WTC11 (cell line): Measurements from ENCODE around the gene EDIL3. TPM values are rescaled to one million over a fixed set of nuclear protein-coding genes. Genes with fewer than 3 reads are reported as not detected.
A peak's percentile ranks its signal among the peaks of the same experiment; 100 is the strongest.

Experiments used
- ATAC-seq: fragments of 200-7000 bp; cut with Tn5 transposase; 2 replicates; pipeline ENCODE4 v1.10.0; 2021; ENCODE audit warnings: mild to moderate bottlenecking, moderate library complexity
- CTCF ChIA-PET: fragments of 300-600 bp; sonication (Branson Sonifier 250); formaldehyde crosslinking; loops from one replicate; lab custom pipeline; 2021; ENCODE audit warnings: antibody characterized with exemption; lab: Charles Lee
- POLR2A ChIA-PET: fragments of 350-600 bp; sonication (Branson Sonifier 250); formaldehyde crosslinking; loops from one replicate; lab custom pipeline; 2021; ENCODE audit warnings: antibody characterized with exemption; lab: Charles Lee
- DNase-seq: peaks from one replicate; pipeline ENCODE4 v3.0.0; 2021; ENCODE audit warnings: low spot score
- H3K27ac Mint-ChIP-seq: 2 replicates; pipeline ENCODE4 v1.8.0; 2021; ENCODE audit warnings: mixed read lengths
- H3K27me3 Mint-ChIP-seq: 2 replicates; pipeline ENCODE4 v1.8.0; 2021; ENCODE audit warnings: low read depth, mild to moderate bottlenecking, moderate library complexity, mixed read lengths
- H3K36me3 Mint-ChIP-seq: 2 replicates; pipeline ENCODE4 v1.8.0; 2021; ENCODE audit warnings: mixed read lengths
- H3K4me1 Mint-ChIP-seq: 2 replicates; pipeline ENCODE4 v1.8.0; 2022; ENCODE audit warnings: mixed read lengths
- H3K4me3 Mint-ChIP-seq: 2 replicates; pipeline ENCODE4 v1.8.0; 2021; ENCODE audit warnings: mild to moderate bottlenecking, moderate library complexity, mixed read lengths
- H3K9me3 Mint-ChIP-seq: 2 replicates; pipeline ENCODE4 v1.8.0; 2021; ENCODE audit warnings: mixed read lengths
- ATF1 ChIP-seq: sonication (generic); formaldehyde crosslinking; IDR thresholded peaks from 2 replicates; pipeline ENCODE4 v1.8.1; 2023; ENCODE audit warnings: mild to moderate bottlenecking, moderate library complexity, missing genetic modification reagents
- ATF6 ChIP-seq: sonication (generic); formaldehyde crosslinking; IDR thresholded peaks from 2 replicates; pipeline ENCODE4 v1.8.1; 2023; ENCODE audit warnings: mild to moderate bottlenecking, missing genetic modification reagents
- CREB1 ChIP-seq: sonication (generic); formaldehyde crosslinking; IDR thresholded peaks from 2 replicates; pipeline ENCODE4 v1.8.0; 2023; ENCODE audit warnings: mild to moderate bottlenecking, missing genetic modification reagents
- CREM ChIP-seq: sonication (generic); formaldehyde crosslinking; IDR thresholded peaks from 2 replicates; pipeline ENCODE4 v1.8.1; 2022; ENCODE audit warnings: mild to moderate bottlenecking, missing genetic modification reagents, moderate library complexity
- ELF4 ChIP-seq: sonication (generic); formaldehyde crosslinking; IDR thresholded peaks from 2 replicates; pipeline ENCODE4 v1.8.1; 2022; ENCODE audit warnings: low read depth, mild to moderate bottlenecking, moderate library complexity, missing genetic modification reagents
- FOXP4 ChIP-seq: sonication (generic); formaldehyde crosslinking; IDR thresholded peaks from 2 replicates; pipeline ENCODE4 v1.8.0; 2022; ENCODE audit warnings: mild to moderate bottlenecking, missing genetic modification reagents
- HMGA2 ChIP-seq: fragments of 250-450 bp; sonication (Bioruptor Pico); IDR thresholded peaks from 2 replicates; pipeline ENCODE4 v1.4.0; 2021; ENCODE audit warnings: mild to moderate bottlenecking, moderate library complexity
- KAT7 ChIP-seq: sonication (generic); formaldehyde crosslinking; IDR thresholded peaks from 2 replicates; pipeline ENCODE4 v1.8.1; 2023; ENCODE audit warnings: missing genetic modification reagents, mild to moderate bottlenecking, borderline replicate concordance
- ZBTB21 ChIP-seq: sonication (generic); formaldehyde crosslinking; IDR thresholded peaks from 2 replicates; pipeline ENCODE4 v1.8.1; 2023; ENCODE audit warnings: mild to moderate bottlenecking, missing genetic modification reagents, borderline replicate concordance
- ZNF263 ChIP-seq: sonication (generic); formaldehyde crosslinking; IDR thresholded peaks from 2 replicates; pipeline ENCODE4 v1.8.1; 2022; ENCODE audit warnings: low read depth, mild to moderate bottlenecking, moderate library complexity, missing genetic modification reagents
- ZNF512 ChIP-seq: sonication (generic); formaldehyde crosslinking; IDR thresholded peaks from 2 replicates; pipeline ENCODE4 v1.8.1; 2022; ENCODE audit warnings: missing genetic modification reagents, borderline replicate concordance
- ZNF671 ChIP-seq: fragments of 250-450 bp; sonication (Bioruptor Pico); IDR thresholded peaks from 2 replicates; pipeline ENCODE4 v1.8.0; 2021; ENCODE audit warnings: mild to moderate bottlenecking
- total RNA-seq: library from RNA; stranded (reverse); gene quantifications from 3 replicates; pipeline ENCODE4 v1.2.3, GENCODE V29; 2021
- TF ChIP-seq, protein P1 (sequence below): sonication (generic); formaldehyde crosslinking; IDR thresholded peaks from 2 replicates; pipeline ENCODE4 v1.8.1; 2023; ENCODE audit warnings: mild to moderate bottlenecking, missing genetic modification reagents, moderate library complexity
- TF ChIP-seq, protein P2 (sequence below): fragments of 250-450 bp; sonication (Bioruptor Pico); IDR thresholded peaks from 2 replicates; pipeline ENCODE4 v1.9.0; 2021; ENCODE audit warnings: mild to moderate bottlenecking, borderline replicate concordance
- TF ChIP-seq, protein P3 (sequence below): fragments of 250-450 bp; sonication (Bioruptor Pico); IDR thresholded peaks from 2 replicates; pipeline ENCODE4 v2.1.2; 2022; ENCODE audit warnings: mild to moderate bottlenecking, moderate library complexity
- TF ChIP-seq, protein P4 (sequence below): sonication (generic); formaldehyde crosslinking; IDR thresholded peaks from 2 replicates; pipeline ENCODE4 v1.8.1; 2023; ENCODE audit warnings: mild to moderate bottlenecking, missing genetic modification reagents
- TF ChIP-seq, protein P5 (sequence below): sonication (generic); formaldehyde crosslinking; IDR thresholded peaks from 2 replicates; pipeline ENCODE4 v1.8.0; 2023; ENCODE audit warnings: missing genetic modification reagents

EDIL3 gene
- total RNA-seq, 1 experiment from 2014 or later: 48.3 TPM

- TF ChIP-seq, protein P1, sequence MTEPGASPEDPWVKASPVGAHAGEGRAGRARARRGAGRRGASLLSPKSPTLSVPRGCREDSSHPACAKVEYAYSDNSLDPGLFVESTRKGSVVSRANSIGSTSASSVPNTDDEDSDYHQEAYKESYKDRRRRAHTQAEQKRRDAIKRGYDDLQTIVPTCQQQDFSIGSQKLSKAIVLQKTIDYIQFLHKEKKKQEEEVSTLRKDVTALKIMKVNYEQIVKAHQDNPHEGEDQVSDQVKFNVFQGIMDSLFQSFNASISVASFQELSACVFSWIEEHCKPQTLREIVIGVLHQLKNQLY (CRISPR knock-in tag): no peak
Measured at GRCh38 chr5:84260140-84260539, 124.5 kb downstream of the EDIL3 start (continued).

GRCh38 chr5:84259283-84260045, 125.2 kb downstream of the EDIL3 start:
- Mint-ChIP-seq H3K36me3 (peaks cover 3% of the 10 kb centered on the region; the same call in 1 of the 2 replicates), H3K27me3 (peaks cover 11% of the 10 kb centered on the region), H3K4me1 (peaks cover 36% of the 10 kb centered on the region), H3K4me3 (no peak overlapping the region), H3K27ac (peak overlapping the region; percentile 4; the same call in 1 of the 2 replicates), H3K9me3 (no peaks in the 10 kb centered on the region)
- ATAC-seq: no peak
- ChIA-PET POLR2A (no interaction called here), CTCF (no interaction called here)
- no peak for DNase-seq
- TF ChIP-seq HMGA2 (no peak), KAT7 (no peak), ELF4 (CRISPR knock-in tag) (no peak), CREB1 (CRISPR knock-in tag) (no peak), ZNF671 (CRISPR knock-in tag) (no peak), ATF1 (CRISPR knock-in tag) (no peak), FOXP4 (no peak), ZNF512 (CRISPR knock-in tag) (no peak), CREM (CRISPR knock-in tag) (no peak), ZBTB21 (no peak), ATF6 (CRISPR knock-in tag) (no peak), ZNF263 (no peak)
- TF ChIP-seq, protein P2, sequence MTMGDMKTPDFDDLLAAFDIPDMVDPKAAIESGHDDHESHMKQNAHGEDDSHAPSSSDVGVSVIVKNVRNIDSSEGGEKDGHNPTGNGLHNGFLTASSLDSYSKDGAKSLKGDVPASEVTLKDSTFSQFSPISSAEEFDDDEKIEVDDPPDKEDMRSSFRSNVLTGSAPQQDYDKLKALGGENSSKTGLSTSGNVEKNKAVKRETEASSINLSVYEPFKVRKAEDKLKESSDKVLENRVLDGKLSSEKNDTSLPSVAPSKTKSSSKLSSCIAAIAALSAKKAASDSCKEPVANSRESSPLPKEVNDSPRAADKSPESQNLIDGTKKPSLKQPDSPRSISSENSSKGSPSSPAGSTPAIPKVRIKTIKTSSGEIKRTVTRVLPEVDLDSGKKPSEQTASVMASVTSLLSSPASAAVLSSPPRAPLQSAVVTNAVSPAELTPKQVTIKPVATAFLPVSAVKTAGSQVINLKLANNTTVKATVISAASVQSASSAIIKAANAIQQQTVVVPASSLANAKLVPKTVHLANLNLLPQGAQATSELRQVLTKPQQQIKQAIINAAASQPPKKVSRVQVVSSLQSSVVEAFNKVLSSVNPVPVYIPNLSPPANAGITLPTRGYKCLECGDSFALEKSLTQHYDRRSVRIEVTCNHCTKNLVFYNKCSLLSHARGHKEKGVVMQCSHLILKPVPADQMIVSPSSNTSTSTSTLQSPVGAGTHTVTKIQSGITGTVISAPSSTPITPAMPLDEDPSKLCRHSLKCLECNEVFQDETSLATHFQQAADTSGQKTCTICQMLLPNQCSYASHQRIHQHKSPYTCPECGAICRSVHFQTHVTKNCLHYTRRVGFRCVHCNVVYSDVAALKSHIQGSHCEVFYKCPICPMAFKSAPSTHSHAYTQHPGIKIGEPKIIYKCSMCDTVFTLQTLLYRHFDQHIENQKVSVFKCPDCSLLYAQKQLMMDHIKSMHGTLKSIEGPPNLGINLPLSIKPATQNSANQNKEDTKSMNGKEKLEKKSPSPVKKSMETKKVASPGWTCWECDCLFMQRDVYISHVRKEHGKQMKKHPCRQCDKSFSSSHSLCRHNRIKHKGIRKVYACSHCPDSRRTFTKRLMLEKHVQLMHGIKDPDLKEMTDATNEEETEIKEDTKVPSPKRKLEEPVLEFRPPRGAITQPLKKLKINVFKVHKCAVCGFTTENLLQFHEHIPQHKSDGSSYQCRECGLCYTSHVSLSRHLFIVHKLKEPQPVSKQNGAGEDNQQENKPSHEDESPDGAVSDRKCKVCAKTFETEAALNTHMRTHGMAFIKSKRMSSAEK (CRISPR knock-in tag): no peak
- TF ChIP-seq, protein P3, sequence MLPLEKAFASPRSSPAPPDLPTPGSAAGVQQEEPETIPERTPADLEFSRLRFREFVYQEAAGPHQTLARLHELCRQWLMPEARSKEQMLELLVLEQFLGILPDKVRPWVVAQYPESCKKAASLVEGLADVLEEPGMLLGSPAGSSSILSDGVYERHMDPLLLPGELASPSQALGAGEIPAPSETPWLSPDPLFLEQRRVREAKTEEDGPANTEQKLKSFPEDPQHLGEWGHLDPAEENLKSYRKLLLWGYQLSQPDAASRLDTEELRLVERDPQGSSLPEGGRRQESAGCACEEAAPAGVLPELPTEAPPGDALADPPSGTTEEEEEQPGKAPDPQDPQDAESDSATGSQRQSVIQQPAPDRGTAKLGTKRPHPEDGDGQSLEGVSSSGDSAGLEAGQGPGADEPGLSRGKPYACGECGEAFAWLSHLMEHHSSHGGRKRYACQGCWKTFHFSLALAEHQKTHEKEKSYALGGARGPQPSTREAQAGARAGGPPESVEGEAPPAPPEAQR (CRISPR knock-in tag): no peak
- TF ChIP-seq, protein P4, sequence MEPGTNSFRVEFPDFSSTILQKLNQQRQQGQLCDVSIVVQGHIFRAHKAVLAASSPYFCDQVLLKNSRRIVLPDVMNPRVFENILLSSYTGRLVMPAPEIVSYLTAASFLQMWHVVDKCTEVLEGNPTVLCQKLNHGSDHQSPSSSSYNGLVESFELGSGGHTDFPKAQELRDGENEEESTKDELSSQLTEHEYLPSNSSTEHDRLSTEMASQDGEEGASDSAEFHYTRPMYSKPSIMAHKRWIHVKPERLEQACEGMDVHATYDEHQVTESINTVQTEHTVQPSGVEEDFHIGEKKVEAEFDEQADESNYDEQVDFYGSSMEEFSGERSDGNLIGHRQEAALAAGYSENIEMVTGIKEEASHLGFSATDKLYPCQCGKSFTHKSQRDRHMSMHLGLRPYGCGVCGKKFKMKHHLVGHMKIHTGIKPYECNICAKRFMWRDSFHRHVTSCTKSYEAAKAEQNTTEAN (CRISPR knock-in tag): no peak
- TF ChIP-seq, protein P5, sequence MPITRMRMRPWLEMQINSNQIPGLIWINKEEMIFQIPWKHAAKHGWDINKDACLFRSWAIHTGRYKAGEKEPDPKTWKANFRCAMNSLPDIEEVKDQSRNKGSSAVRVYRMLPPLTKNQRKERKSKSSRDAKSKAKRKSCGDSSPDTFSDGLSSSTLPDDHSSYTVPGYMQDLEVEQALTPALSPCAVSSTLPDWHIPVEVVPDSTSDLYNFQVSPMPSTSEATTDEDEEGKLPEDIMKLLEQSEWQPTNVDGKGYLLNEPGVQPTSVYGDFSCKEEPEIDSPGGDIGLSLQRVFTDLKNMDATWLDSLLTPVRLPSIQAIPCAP: no peak
